Vagina (tissue), 2 donors: ENCODE measurements around the gene MND1.

Experiments used
- POLR2A ChIP-seq, 2 donors: fragments of 450-650 bp; IDR thresholded peaks; one replicate each; pipeline ENCODE4 v1.6.1; 2017; ENCODE audit warnings: antibody characterized with exemption in 2 of 2, mild to moderate bottlenecking in 2 of 2, moderate library complexity in 2 of 2
- POLR2AphosphoS5 ChIP-seq, 2 donors: sonication (generic); formaldehyde crosslinking; IDR thresholded peaks; one replicate each; pipeline ENCODE4 v1.9.0; 2017; ENCODE audit warnings: antibody characterized with exemption in 2 of 2, mild to moderate bottlenecking in 2 of 2, low read depth in 1 of 2; ENCODE audit not compliant: insufficient read depth in 1 of 2
- TF ChIP-seq, protein P1 (sequence below), 3 experiments: fragments of 450-650 bp in 2 of 3; fragments of 200-600 bp in 1 of 3; sonication (generic) in 1 of 3; IDR thresholded peaks; one replicate each; pipeline ENCODE4 v1.5.1; 2017 to 2019; ENCODE audit warnings: antibody characterized with exemption in 3 of 3, mild to moderate bottlenecking in 2 of 3, moderate library complexity in 2 of 3

DNA sequence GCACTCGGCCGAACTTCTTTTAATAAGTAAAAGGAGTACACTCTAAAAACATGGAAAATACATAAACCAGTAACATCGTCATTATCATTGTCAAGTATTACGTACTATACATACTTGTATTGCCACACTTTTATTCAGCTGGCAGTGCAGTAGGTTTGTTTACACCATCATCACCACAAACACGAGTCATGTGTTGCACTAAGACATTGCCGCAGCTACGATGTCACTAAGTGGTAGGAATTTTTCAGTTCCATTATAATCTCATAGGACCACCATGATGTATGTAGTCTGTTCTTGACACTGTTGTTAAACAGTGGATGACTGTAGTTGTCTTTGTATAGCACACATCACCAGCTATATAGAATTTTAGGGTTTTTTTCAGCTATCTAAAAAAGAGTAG, 73.6 kb downstream of the MND1 start:
- TF ChIP-seq, protein P1, sequence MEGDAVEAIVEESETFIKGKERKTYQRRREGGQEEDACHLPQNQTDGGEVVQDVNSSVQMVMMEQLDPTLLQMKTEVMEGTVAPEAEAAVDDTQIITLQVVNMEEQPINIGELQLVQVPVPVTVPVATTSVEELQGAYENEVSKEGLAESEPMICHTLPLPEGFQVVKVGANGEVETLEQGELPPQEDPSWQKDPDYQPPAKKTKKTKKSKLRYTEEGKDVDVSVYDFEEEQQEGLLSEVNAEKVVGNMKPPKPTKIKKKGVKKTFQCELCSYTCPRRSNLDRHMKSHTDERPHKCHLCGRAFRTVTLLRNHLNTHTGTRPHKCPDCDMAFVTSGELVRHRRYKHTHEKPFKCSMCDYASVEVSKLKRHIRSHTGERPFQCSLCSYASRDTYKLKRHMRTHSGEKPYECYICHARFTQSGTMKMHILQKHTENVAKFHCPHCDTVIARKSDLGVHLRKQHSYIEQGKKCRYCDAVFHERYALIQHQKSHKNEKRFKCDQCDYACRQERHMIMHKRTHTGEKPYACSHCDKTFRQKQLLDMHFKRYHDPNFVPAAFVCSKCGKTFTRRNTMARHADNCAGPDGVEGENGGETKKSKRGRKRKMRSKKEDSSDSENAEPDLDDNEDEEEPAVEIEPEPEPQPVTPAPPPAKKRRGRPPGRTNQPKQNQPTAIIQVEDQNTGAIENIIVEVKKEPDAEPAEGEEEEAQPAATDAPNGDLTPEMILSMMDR (IDR thresholded peaks at IDR 0.05): no peak
- no peak for TF ChIP-seq POLR2A (IDR thresholded peaks at IDR 0.05)
- no peak for TF ChIP-seq POLR2AphosphoS5 (IDR thresholded peaks at IDR 0.05; ENCODE audit: insufficient read depth in 1 of 2, low read depth in 1 of 2)
